Measurements from ENCODE around the gene DDX59. TPM values are rescaled to one million over a fixed set of nuclear protein-coding genes. Genes with fewer than 3 reads are reported as not detected.
A peak's percentile ranks its signal among the peaks of the same experiment; 100 is the strongest.

DDX59 gene
- total RNA-seq, 1 experiment from 2014 or later, result 24.6 TPM

GRCh38 chr1:200619894-200620272 lies 49.8 kb downstream of the DDX59 start:
- H3K27ac ChIP-seq (ENCODE audit: low read length), result peak overlapping the region; percentile 74
- POLR2A ChIA-PET (ENCODE audit: unreplicated experiment), result interaction anchor here (0.5 to 1.0 kb wide), 2 partner anchors 259 to 277 kb away, joined by 4 to 14 read pairs; no protein-coding TSS in a partner anchor
- peak overlapping the region; percentile 82 for H3K4me3 ChIP-seq (ENCODE audit: low read length)
- H3K4me2 ChIP-seq (ENCODE audit: low read length), result peak overlapping the region; percentile 85
- peaks cover 29% of the 10 kb centered on the region for H3K36me3 ChIP-seq (ENCODE audit: low read depth, low read length)
- no peaks in the 10 kb centered on the region for H3K9me3 ChIP-seq (ENCODE audit: low read length)
- H4K20me1 ChIP-seq (ENCODE audit: low read length), result no peaks in the 10 kb centered on the region
- intact Hi-C loops (cut with micrococcal nuclease), result loop anchor here (1.0 to 5.0 kb wide), 5 partner anchors 49 to 492 kb away; partner anchors contain the start of genes CACNA1S and DDX59
- BruUV-seq (replicated peaks), result no TSS peak
- H3F3A ChIP-seq (ENCODE audit: low read length, unreplicated experiment), result no peaks in the 10 kb centered on the region
- H2AFZ ChIP-seq (ENCODE audit: low read length), result peak overlapping the region; percentile 86
- DNase-seq (peak; percentile 28), ATAC-seq (no peak)
- peaks cover 42% of the 10 kb centered on the region for H3K79me2 ChIP-seq (ENCODE audit: low read length)
- peaks cover 9% of the 10 kb centered on the region for H3K4me1 ChIP-seq (ENCODE audit: insufficient read depth, low read length)
- no peaks in the 10 kb centered on the region for H3K9me2 ChIP-seq (replicated peaks; ENCODE audit: low read length)
- peak overlapping the region; percentile 88 for H3K9ac ChIP-seq (ENCODE audit: low read length)
- H3K27me3 ChIP-seq (ENCODE audit: low read length), result no peaks in the 10 kb centered on the region
- TF ChIP-seq EZH2phosphoT487 (IDR thresholded peaks at IDR 0.05; ENCODE audit: borderline replicate concordance, low read length) (no peak), CTCF (conservative IDR thresholded peaks at IDR 0.05; ENCODE audit: low read depth, low read length) (no peak), EZH2 (IDR thresholded peaks at IDR 0.05; ENCODE audit: low read length, unreplicated experiment) (no peak)
- CTCF ChIA-PET, result interaction anchor here (1.0 kb wide), 1 partner anchor 61 kb away, joined by 3 read pairs; no protein-coding TSS in a partner anchor

- POLR2A ChIA-PET (ENCODE audit: unreplicated experiment), result interaction anchor here (0.6 kb wide), 1 partner anchor 167 kb away, joined by 7 read pairs; no protein-coding TSS in a partner anchor
- H2AFZ ChIP-seq (ENCODE audit: low read length), result no peak overlapping the region
Measured at GRCh38 chr1:200610846-200611245, 58.9 kb downstream of the DDX59 start.

More at GRCh38 chr1:200610846-200611245, 58.9 kb downstream of the DDX59 start:
- H3K9me2 ChIP-seq (replicated peaks; ENCODE audit: low read length), result no peaks in the 10 kb centered on the region
- 0 out of 2 replicates have a peak, but pooled peaks cover 7% of the 10 kb centered on the region for H3K79me2 ChIP-seq (ENCODE audit: low read length)
- ATAC-seq (peak; percentile 29), DNase-seq (no peak)
- CTCF ChIA-PET, result interaction anchor here (0.6 to 0.7 kb wide), 2 partner anchors 11 to 104 kb away, joined by 4 read pairs; no protein-coding TSS in a partner anchor
- H3K4me1 ChIP-seq (ENCODE audit: insufficient read depth, low read length), result no peaks in the 10 kb centered on the region
- H3K4me3 ChIP-seq (ENCODE audit: low read length), result no peak overlapping the region
- no peaks in the 10 kb centered on the region for H4K20me1 ChIP-seq (ENCODE audit: low read length)
- intact Hi-C loops (cut with micrococcal nuclease), result no loop called here
- H3K9me3 ChIP-seq (ENCODE audit: low read length), result no peaks in the 10 kb centered on the region
- H3K4me2 ChIP-seq (ENCODE audit: low read length), result no peak overlapping the region
- H3K36me3 ChIP-seq (ENCODE audit: low read depth, low read length), result peaks cover 58% of the 10 kb centered on the region
- no peaks in the 10 kb centered on the region for H3K27me3 ChIP-seq (ENCODE audit: low read length)
- TF ChIP-seq EZH2phosphoT487 (IDR thresholded peaks at IDR 0.05; ENCODE audit: borderline replicate concordance, low read length), result no peak
- TF ChIP-seq CTCF (conservative IDR thresholded peaks at IDR 0.05; ENCODE audit: low read depth, low read length), result no peak
- TF ChIP-seq EZH2 (IDR thresholded peaks at IDR 0.05; ENCODE audit: low read length, unreplicated experiment), result no peak
- H3K27ac ChIP-seq (ENCODE audit: low read length), result no peak overlapping the region
- H3F3A ChIP-seq (ENCODE audit: low read length, unreplicated experiment), result no peaks in the 10 kb centered on the region
- no peak overlapping the region for H3K9ac ChIP-seq (ENCODE audit: low read length)
- no TSS peak for BruUV-seq (replicated peaks)

Measured in PC-3 (cell line).